GM21423 (cell line): ENCODE data around the gene CNTNAP2.

Experiments
- ATAC-seq: cut with Tn5 transposase; IDR thresholded peaks from one replicate; pipeline ENCODE4 v1.9.1; 2021; ENCODE audit warnings: mild to moderate bottlenecking, moderate library complexity; ENCODE audit not compliant: unreplicated experiment

CNTNAP2 gene

GRCh38 chr7:146660839-146661238 lies 544.2 kb downstream of the CNTNAP2 start:
- ATAC-seq, result no peak

GRCh38 chr7:146661435-146661834 lies 544.8 kb downstream of the CNTNAP2 start:
- ATAC-seq, result no peak

DNA sequence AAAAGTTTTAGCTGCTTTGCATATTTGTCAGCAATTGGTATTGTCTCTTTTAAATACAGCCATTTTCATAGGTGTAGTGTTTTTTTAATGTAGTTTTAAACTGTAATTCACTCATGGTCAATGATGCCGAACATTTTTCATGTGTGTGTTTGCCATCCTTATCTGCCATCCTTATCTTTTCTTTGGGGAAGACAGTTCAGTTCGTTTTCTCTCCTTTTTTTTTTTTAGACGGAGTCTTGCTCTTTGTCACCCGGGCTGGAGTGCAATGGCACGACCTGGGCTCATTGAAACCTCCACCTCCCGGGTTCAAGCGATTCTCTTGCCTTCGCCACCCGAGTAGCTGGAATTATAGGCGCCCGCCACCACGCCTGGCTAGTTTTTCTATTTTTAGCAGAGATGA lies 545.3 kb downstream of the CNTNAP2 start:
- ATAC-seq, result no peak

GRCh38 chr7:146665023-146665422 lies 548.4 kb downstream of the CNTNAP2 start:
- no peak for ATAC-seq

DNA sequence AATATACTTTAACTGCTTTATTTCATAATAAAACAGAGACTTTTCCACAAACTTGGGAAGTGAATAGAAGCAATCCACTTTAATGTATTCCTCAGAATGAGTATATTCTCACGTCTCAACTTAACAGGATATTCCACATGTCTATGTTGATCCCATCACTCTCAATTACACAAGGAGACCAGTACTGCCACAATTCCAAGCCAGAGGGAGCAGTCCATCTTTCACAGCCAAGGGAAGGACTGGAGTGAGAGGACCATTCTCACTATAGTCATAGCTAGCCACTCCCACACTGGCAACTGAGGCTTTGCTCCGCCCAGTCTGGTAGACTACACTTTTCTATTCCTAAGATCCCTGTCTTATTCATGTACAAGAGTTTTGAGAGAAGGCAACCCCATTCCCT lies 553.9 kb downstream of the CNTNAP2 start:
- ATAC-seq, result no peak

GRCh38 chr7:146681487-146681886 lies 564.9 kb downstream of the CNTNAP2 start:
- ATAC-seq, result no peak

DNA sequence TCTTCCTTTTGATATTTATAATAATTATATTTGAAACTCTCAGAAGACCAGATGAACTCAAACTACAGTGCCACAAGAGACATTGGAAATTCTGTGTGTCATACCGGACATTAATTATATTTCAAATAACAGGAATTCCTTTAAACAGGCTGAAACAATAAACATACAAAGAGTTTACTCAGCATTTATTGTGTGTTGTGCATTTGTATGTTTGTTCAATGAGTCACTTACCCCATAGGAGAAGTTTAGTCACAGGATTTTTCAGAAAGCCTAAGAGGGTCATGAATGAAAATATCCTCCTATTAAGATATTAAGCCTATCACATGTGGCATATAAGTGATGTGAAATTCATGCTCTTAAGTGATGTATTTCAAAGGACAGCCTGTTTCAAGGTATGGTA lies 566.8 kb downstream of the CNTNAP2 start:
- no peak for ATAC-seq

DNA sequence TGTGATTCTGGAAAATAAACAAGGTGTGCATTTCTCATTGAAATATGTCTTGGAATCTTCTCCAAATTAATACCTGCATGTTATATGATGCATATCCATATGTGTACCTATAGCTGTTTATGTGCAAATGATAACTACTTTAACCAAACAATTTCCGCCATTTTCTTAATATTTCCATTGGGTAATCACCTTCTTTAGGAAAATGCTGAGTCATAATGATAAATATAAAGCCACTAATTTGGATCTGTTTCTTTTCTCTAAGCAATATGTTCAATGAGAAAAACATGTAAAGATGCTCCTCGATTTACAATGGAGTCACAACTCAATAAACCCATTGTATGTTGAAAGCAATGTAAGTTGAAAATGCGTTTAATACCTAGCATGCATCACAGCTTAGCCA lies 574.4 kb downstream of the CNTNAP2 start:
- ATAC-seq, result no peak

GRCh38 chr7:146698995-146699610 lies 582.5 kb downstream of the CNTNAP2 start:
- no peak for ATAC-seq

GRCh38 chr7:146700015-146700560 lies 583.5 kb downstream of the CNTNAP2 start:
- no peak for ATAC-seq

GRCh38 chr7:146701166-146701565 lies 584.6 kb downstream of the CNTNAP2 start:
- no peak for ATAC-seq

GRCh38 chr7:146702898-146703297 lies 586.3 kb downstream of the CNTNAP2 start:
- ATAC-seq, result no peak

DNA sequence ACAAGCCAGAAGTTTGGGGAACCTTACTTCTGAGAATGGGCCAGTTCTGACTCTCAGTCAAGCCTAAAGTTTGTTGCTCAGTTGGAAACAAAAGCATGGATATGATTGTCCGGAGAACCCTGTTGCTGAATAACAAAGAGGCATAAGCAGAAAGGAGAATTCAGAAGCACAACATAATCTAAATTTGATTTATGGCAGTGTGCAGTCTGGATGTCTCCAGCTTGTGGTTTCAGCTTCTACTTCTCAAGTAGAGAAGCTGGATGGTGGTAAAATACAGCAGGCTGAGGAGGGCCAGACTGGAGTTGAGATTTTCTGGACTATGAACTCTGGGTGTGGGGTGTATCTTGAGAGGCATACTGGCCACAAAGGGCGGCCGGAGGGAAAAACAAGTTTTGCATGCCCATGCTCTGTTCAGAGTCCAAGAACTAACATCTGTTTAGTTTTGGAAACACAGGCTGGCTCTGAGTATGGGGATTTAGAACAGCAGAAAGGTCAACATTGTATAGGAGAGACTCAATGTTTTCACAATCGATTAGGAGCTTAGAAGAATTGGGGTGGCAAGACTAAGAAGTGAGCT lies 592.9 kb downstream of the CNTNAP2 start:
- ATAC-seq, result no peak

GRCh38 chr7:146713205-146713604 lies 596.6 kb downstream of the CNTNAP2 start:
- no peak for ATAC-seq

- ATAC-seq, result no peak
Measured at GRCh38 chr7:146713934-146714333, 597.3 kb downstream of the CNTNAP2 start.

DNA sequence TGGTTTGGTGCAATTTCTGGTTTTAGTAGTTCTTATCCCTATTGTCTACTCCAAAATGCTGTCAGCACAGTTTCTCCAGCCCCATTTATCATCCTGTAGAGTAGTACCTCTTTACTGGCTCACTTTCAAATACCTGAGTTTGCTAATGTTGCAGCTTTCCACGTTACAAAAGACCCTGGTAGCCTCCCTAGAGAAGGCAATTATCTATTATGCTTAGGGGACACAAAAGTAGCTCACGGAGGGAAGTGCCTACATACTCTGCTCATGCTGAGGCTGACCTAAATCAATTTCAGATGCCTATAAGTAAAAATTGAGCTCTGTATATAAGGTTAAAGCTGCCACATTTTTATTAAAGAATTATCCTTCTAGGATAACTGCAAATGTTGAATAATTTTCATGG lies 603.6 kb downstream of the CNTNAP2 start:
- ATAC-seq, result no peak

- no peak for ATAC-seq
Measured at GRCh38 chr7:146722986-146723385, 606.4 kb downstream of the CNTNAP2 start.

DNA sequence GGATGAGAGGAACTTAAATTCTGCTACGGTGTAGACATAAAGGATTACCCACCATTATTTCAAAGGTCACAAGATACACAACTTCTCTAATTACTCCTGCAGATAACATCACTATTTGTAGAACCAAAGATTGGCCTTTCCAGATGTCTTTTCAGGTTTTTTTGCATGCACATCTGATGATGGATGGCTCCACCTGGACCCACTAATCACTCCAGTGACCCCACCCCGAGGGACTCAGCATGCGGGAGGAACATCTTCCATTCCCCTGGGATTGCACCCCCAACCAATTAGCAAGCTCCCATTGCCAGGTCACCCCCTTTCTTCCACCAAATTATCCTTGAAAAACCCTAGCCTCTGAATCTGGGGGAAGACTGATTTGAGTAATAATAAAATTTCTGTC lies 608.9 kb downstream of the CNTNAP2 start:
- ATAC-seq, result no peak

GRCh38 chr7:146728141-146728540 lies 611.5 kb downstream of the CNTNAP2 start:
- no peak for ATAC-seq

- no peak for ATAC-seq
Measured at GRCh38 chr7:146728611-146729010, 612.0 kb downstream of the CNTNAP2 start.

DNA sequence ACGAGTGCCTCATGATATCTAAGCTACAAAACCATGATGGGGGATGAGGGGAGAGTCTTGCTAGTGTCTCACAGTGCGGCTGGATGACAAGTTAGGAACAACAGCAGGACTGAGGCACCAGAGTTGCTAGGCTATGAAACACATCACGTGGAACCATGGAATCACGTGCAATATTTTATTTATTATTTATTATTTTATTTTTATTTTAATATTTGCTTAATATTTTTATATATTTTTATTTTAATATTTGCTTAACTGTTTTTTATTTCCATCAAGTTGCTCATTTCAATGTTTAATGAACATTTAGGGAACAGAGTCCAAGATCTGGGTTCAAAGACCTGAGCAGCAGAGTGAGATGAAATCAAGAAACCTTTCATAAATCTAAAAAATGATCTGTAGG lies 614.6 kb downstream of the CNTNAP2 start:
- no peak for ATAC-seq

- no peak for ATAC-seq
Measured at GRCh38 chr7:146735992-146736391, 619.4 kb downstream of the CNTNAP2 start.
